Activated CD4-positive, alpha-beta T cell treated with anti-CD3 and anti-CD28 coated beads, Interleukin-2, amount 50 U/mL, for 48 hours (primary cell): ENCODE measurements around the gene CALCOCO1.
A peak's percentile ranks its signal among the peaks of the same experiment; 100 is the strongest.

Experiments used
- DNase-seq, 2 experiments: peaks; one replicate each; pipeline ENCODE4 v3.0.0-alpha.2; 2020

CALCOCO1 gene

DNA sequence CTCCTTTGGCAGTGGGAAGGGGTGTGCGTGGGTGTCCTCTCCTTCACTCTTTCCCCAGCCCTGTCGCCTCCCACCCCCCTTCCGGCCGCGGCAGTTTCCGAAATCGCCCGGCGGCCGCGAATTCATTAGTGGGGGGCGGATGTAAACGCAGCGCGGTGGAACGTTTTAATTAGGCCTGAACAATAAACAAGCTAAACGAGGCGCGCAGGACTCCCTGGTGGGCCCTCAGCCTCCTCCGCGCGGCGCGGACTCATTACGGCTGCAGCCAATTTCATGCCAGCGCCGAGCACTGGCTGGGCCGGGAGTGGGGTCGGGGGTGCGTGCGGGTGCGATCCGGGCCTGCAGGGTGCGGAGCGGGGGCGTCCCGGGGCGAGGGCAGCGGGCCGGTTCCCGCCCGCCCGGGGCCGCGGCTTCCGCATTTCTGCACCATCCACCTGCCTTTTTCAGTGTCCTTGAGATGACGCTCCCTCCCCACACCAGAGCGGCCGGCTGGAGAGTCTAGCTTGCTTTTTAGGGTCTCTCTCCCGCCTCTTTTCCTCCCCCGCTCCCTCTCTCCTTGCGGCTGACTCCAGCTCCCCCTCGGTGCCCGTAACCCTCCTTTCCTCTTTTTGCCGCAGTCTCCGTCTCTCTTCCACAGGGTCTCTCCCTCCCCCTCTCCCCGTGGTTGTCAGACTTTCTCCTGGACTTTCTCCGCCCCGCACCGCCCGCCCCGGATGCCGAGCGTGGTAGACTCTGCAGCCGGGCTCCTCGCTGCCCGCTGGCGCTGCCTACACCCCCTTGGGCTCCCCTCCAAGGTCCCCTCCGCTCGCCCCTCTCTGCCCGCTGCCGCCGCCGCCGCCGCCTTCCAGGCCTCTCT lies 24.3 kb upstream of the CALCOCO1 start, which contains the start of gene CISTR:
CISTR (minus strand) TSS at position 644 of the 856 bp plus-strand sequence.
- peak in 1 of 2 experiments; percentile 34 for DNase-seq

DNA sequence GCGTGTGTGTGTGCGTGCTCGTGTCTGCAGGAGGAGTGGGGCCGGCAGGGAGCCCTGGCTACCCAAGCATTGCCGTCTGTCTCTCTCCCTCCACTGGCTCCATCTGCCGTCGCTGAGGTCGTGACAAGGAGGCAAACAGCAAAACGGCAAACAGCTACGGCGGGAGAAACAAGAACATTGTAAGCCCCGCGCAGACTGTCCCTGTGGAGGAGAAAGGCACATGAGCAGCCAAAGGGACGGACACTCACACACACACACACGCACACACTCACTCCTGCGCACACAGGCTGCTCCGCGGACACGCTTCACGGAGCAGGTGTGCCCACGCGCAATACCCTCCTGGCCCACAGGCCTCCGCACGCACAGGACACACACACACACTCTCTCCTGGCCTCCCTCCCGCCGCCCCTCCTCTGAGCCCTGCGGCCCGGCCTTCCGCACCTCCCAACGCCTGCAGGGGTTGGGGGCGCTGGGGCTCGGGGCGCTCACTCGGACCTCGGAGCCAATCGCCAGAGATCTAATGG lies 23.6 kb upstream of the CALCOCO1 start:
- no peak for DNase-seq

DNA sequence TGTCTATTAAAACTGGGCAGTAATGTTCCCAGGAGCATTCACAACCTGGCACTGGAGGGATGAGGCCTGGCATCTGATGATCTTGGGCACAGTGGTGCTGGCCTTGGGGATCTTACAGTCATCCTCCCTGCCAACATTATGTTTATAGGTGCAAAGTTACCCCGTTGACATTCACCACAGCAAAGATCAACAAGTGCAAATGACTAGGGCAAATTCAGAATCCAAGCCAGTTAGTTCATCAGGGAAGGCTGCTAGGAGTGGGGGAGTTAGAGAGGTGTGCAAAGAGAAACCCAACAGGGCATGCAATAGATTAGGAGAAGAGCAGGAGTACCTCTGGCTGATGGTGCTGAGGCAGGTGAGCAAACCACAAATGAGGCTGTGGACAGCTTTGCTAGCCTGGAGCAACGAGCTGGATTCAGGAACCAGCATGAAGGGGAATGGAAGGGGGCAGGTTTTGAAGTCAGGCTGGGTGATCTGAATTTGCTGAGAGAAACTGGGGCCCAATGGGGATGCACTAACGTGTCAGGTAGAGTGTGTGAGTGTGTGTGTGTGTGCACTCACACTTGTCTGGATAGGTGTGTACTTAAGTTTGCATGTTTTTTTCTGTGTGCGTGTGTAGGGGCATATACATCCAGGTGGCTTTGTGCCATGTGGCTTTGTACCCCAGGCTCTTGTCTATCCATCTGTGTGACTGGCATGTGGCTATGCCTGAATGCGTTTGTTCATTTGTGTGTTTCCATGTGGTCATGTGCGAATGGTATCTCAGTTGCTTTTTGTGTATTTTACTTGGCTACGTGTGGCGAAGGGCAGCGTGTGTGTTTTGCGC lies 22.9 kb upstream of the CALCOCO1 start:
- DNase-seq, result no peak

DNA sequence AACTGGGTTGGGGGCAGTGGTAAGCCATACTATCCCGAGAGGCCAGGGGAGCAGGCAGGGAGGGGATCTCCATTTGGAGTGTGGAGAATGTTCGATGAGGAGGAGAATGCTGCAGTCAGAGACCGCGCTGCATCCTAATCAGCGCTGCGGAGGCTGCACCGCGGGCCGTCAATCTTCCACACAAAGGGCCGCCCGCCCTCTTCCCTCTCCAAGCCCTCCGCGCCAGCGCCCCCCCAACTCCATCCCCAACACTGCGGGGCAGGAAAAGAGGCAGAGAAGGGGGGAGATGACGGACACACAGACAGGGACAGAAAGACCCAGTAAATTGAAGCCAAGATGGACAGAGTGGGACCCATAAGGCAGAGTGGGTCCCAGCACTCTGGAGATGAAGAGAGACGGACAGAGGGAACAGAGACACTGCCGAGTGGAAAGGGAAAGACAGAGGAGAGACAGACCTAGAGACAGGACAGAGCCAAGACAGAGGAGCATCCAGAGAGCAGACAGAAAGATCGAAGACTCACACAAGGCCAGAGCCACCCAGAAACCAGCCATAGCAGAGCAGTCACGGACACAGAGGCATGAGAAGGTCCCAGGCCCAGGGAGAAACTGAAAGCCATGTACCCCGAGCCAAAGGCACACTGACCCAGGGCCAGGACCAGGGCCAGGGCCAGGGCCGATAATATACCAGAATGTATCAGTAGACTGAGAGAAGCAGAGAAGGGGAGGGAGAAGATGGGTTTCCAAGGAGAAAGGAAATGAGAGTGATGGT lies 21.0 kb upstream of the CALCOCO1 start:
- no peak for DNase-seq

DNA sequence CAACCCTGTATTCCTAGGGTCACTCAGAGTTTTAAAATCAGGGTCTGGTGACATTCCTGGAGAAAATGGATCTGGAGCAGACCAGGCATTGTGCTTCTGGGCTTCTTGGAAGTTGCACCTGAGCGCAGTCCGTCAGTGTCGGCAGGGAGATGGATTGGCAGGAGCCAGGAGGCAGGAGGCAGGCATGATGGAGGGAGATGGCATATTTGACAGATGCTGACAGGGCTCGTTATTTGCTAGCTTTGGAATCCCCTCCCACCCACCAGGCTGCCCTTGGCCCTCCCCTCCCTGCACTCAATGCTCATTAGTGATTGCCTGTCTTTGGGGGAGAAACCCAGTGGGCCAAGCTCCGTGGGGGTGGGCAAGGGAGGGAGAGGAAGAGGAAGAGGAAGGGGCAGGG lies 19.8 kb upstream of the CALCOCO1 start:
- DNase-seq, result no peak

DNA sequence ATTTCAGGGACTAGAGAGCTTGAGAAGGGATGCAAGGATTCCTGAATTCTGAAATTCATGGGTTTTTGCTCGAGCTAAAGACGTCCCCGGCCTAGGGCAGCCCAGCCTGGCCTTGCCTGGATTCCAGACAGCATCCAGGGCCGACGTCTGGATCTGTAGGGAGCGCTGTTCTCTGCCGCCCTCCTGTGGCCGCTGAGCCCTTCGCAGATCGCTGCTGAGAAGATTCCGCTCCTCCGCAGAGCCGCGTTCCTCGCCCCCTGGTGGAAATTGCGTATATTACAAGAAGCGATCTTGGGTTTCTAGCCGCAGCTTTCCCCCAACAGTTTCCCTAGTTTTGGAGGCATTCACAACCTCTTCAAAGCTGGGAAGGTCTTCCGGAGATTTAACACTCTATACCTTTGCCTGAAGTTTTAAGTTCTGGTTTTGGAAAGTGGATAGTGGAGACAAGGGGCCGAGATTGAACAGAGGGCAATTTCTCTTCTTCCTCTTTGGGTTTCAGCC lies 19.4 kb upstream of the CALCOCO1 start:
- peak; percentile 87 to 92 for DNase-seq

DNA sequence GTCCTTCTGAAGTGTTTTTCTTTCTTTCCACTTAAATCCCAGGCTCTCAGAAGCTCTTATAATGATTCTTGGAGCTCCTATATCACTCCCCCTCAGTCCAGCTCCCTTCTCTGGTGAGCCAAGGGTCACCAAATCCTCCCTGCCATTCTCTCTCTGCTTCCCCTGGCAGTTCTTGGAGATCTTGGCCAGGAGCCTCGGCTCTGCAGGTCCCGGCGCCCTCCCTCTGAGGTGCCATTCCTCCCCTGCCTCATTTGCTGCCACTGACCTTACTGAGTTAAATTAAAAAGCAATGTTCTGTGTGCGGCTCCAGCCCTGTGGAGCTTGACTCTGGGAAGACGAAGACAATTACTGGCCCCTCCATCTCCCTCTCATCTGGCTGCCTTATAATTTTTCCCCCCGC lies 17.5 kb upstream of the CALCOCO1 start:
- DNase-seq, result no peak

DNA sequence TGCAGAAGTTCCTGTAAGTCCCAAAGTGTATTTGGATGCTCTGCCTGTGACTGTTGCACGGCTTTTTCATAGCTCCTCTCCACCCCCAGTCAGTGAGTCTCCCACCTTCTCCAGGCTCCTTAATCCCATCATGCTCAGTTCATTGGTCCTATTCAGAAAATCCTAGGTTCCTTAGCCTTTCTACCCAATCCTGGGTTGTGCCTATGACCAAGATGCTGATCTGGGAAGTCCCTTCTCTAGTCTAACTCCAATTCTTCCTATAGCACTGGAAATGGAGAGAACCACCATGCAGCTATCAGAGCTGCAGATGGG lies 16.8 kb upstream of the CALCOCO1 start:
- DNase-seq, result no peak

DNA sequence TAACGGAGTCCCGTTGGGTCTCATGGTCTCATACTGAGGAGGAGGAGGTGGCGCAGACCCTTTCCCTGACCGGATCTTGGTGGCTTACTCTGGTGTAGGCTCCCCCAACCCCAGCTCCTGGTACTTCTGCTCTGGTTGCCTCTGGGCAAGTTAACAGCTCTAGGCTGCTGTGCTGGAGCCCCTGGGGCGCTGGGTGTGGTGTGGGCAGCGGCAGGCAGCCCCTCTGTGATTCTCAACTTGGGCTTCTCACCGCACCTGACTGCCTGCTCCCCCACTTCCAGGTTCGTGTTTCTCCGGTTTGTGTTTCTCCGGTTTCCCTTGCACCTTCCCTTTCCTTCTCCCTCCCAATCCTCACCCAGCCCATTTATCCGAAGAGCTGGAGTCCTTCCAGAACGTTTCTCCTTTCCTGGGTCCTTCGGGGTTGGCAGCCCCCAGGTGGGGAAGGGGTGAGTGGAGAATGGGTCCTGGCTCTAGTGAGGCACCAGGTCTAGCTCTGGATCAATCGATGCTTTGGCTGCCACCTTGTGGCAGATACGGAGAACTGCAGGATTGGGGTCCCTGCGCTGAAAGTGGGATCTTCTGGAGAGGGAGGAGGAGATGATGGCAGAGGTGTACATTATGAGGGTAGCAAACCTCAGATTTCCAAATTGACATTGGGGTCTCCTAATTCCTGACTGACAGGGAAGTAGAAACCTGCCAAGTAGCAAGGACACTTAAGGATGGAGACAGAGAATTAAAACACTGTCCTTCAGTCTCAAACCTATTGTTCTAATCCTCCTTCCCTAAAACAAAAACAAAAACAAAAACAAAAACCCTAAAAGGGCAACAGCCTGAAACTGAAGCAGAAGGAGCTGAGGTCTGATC lies 16.2 kb upstream of the CALCOCO1 start:
- DNase-seq, result peak; percentile 57 to 68

DNA sequence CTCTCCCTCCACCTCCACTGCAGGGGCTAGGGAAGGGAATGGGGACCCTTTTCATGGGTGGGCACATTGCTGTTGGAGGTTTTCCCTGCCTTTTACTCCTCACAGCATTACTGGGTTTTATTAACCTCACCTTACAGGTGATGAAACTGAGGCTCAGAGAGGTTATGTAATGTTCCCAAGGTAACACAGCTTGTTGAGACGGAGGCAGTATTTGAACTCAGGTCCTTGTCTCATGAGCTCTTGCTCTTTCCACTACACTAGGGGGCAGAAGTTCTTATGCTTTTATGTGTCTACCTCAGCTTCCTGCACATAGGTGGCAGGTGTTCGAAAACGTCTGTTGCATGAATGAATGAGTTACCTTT lies 12.9 kb upstream of the CALCOCO1 start:
- no peak for DNase-seq

DNA sequence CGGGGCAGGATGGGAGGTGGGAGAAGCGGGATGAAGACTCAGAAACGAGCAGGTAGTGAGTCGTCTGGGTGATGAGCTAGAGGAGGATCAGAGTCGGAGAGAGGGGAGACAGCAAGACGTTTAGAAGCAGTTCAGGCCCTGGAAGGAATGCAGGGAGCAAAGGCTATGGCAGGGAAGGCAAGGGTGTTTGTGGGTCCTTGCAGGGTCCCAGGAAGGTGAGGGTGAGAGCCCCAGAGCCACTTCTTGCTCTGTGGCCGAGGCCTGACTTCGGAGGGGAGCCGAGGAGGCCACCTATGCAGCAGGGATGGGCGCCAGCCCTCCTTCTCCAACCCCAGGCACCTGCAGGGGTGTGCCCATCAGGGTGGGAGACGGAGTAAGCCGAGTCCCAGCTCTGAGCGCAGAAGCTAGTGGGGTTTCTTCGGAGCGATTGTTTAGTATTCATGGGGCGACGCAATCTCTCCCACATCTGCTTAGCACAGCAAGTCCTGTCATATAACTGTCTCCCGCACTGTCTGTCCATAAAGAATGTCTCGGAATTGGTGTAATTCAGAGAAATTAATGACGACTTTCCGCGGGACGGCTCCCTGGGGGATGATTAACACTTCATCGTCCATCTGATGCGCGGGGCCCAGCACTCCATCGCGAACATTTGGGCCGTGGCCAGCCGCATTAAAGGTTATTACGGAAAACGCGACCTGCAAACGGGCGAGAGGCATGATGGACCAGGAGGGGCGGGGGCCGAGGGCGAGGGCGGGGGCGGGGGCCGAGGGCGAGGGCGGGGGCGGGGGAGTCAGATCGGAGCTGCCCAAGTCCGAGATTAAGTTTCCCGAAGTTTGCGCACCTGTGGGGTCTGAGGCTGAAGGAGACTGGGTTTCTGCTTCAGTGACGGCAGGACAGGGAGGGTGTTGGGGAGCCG lies 12.2 kb upstream of the CALCOCO1 start:
- no peak for DNase-seq

DNA sequence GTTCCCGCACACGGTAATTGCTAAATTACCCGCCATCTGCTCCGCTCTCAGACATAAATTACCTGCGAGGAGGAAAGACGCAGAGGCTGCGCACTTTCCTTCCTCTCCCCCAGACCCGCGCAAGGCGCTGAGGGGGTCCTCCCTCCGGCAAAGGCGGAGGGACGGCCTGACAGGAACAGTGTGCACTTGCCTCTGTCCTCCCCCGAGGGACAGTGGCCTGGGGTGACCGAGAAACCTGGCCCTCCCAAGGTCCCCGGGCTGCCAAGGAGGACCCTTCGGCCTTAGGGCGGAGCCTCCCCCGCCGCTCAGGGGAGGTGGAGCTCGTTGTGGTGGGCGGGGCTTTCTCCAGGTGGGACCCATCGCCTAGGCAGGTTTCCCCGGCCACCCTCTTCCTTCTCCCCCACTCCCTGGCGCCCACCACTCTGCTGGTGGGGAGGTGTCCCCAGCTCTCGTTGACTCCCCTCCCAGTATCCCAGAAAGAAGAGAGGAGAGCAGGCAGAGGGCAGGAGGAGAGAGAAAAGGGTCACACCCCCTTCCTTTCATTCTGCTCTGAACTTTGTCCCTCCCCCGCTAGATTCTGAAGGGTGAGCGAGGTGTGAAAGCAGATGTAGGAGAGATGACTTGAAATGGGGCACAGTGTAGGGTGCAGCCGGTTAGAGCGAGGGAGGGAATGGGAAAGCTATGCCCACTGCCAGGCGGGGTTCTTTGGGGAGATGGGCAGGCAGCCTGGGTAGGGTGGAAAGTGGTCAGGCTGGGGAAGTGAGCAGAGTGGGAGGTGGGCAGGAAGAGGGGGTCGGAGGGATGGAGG lies 11.4 kb upstream of the CALCOCO1 start:
- DNase-seq, result peak; percentile 44 to 47

DNA sequence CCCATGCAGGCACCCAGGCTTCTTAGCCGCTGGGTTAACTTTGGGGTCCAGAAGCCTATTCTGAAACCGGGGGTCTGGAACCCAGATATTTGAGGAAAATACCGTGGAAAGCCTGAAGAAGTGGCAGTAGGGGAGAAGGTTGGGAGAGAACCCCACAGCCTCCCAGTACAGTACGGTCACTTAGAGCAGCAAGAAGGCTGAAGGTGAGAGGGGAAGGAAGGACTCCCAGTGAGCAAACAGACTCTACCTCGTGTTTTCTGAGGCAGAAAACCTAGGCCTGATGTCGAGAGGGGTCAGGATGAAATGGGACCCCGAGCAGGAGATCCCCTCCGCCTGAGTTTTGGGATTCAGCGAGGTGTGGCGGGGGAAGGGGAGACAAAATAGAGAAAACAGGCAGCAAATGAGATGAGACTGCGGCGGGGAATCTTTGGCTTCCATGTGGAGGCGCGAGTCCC lies 10.7 kb upstream of the CALCOCO1 start:
- DNase-seq, result no peak

DNA sequence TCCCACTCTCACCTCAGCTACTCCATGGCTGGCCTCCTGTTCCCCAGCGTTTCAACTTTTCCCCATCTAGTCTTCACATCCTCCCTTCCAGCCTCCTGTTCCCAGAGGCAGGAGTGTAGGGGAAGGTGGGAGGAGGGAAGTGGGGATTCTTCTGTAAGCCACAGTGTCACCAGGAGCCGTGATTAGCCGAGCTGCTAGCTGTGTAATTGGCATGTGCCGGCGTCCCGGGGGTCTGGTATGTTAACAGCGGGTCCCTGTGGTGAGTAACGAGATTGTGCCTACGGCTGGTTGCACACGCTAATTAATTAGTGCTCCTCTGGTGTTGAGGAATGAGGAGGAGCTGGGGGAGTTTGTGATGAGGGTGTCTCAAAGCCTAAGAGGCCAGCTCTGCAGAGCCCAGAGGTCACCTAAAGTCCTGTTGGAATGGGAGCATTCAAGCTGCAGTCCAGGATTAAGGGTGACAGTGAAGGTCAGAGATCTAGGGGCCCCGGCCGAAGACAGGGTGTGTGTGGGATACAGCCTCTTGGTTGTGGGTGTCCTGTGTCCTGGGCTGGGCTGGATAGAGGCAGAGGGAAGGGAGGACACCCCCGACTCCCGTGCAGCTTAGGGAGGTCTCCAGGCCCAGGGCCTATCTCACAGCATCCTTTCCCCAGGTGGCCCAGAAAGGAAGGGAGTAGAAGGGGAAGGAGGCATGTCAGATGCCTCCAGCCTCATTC lies 10.0 kb upstream of the CALCOCO1 start:
- DNase-seq, result no peak

DNA sequence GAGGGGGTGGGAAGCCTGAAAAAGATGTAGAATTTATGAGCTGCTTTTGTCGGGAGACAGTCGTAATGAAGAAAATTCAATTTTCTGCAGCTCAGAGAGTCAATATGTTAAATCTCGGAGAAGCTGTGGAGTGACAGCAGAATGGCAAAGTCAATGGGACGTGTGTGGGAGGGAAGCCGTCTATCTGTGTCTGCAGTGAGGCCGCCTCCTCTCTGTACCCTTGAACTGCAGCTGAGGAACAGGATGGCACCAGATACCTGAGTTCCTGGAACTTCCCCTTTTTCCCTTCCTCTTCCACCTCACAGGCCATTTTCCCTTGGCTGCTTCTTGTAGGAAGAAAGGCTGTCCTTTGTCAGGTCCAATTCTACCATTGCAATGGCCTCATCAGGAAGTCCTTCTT lies 9.3 kb upstream of the CALCOCO1 start:
- no peak for DNase-seq

DNA sequence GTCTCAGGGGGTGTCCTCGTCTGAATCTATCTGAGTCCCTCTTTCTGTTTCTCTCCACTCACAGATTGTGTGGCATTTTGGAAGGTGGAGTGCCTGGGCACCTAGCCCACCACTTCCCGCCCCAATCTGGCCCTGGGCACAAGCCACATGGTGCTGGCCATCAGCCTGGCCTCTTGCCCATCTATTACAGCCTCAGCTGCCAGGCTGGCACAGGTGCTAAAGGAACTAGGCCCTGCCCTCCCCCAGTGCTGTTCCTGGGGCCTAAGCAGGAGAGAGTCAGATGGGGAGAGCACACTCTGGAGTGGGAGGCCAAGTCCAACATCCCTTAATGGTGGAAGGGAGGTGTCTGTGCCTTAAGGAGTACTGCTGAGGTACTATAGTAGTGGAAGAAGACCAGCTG lies 8.3 kb upstream of the CALCOCO1 start:
- no peak for DNase-seq

DNA sequence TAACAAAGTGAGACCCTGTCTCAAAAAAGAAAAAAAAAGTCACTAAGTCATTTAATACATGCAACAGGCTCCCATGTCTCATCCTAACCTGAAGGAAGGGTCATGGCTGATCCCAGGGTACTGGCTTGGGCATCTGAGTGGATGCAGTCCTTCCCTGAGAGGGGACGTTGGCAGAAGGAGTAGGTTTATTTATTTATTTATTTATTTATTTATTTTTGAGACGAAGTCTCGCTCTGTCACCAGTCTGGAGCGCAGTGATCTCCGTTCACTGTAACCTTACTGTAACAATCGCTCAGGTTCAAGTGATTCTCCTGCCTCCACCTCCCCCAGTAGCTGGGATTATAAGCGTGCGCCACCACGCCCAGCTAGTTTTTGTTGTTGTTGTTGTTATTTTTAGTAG lies 7.2 kb upstream of the CALCOCO1 start:
- no peak for DNase-seq

DNA sequence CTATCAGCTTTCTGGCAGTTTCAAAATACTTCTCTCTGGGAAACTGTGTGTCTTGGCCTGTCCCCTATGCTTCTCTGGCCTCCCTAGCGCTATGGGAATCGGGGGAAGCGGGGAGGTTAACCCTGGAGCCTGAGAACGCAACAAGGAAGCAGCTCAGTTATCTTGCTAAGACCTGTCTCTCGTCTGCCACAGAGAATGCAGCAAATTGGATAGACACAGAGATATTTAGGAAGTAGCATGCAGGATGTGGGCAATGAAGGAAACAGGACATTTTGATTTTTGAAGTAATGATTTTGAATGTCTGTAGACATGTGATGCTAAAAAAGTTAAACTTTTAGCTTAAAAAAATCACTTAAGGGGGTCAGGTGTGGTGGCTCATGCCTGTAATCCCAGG lies 6.6 kb upstream of the CALCOCO1 start:
- no peak for DNase-seq
